Stimulated activated effector memory CD8-positive, alpha-beta T cell treated with anti-CD3 and anti-CD28 coated beads, Interleukin-12 subunit alpha, Interleukin-12 subunit beta, amount 100 ng/mL, for 72 hours (primary cell): Measurements from ENCODE around the gene TMEM182.
A peak's percentile ranks its signal among the peaks of the same experiment; 100 is the strongest.

ENCODE experiments used
- ATAC-seq: fragments of 150-1000 bp; cut with Tn5 transposase; 2 replicates; pipeline ENCODE4 v1.10.0; 2021
- DNase-seq, 2 donors: peaks; one replicate each; pipeline ENCODE4 v3.0.0; 2021 to 2022; ENCODE audit warnings: low spot score in 2 of 2
- H3K27ac Mint-ChIP-seq: one replicate; pipeline ENCODE4 v1.8.0; 2022; ENCODE audit warnings: mild to moderate bottlenecking, mixed read lengths
- H3K36me3 Mint-ChIP-seq: one replicate; pipeline ENCODE4 v1.8.0; 2022; ENCODE audit warnings: mild to moderate bottlenecking, mixed read lengths
- H3K4me1 Mint-ChIP-seq: one replicate; pipeline ENCODE4 v1.8.0; 2022; ENCODE audit warnings: mixed read lengths
- H3K4me3 Mint-ChIP-seq: one replicate; pipeline ENCODE4 v1.8.0; 2022; ENCODE audit warnings: mild to moderate bottlenecking, mixed read lengths
- H3K9me3 Mint-ChIP-seq: one replicate; pipeline ENCODE4 v1.8.0; 2022; ENCODE audit warnings: mixed read lengths

The TMEM182 gene

GRCh38 chr2:102753563-102754159 lies 8.2 kb upstream of the TMEM182 start:
- ATAC-seq (no peak), DNase-seq (no peak)
- no peak overlapping the region for H3K27ac Mint-ChIP-seq
- H3K36me3 Mint-ChIP-seq, result no peaks in the 10 kb centered on the region
- no peak overlapping the region for H3K4me3 Mint-ChIP-seq
- no peaks in the 10 kb centered on the region for H3K4me1 Mint-ChIP-seq
- H3K9me3 Mint-ChIP-seq, result no peaks in the 10 kb centered on the region

- no peak for DNase-seq
- Mint-ChIP-seq H3K4me3 (no peak overlapping the region), H3K27ac (no peak overlapping the region), H3K9me3 (no peaks in the 10 kb centered on the region), H3K4me1 (no peaks in the 10 kb centered on the region), H3K36me3 (no peaks in the 10 kb centered on the region)
- no peak for ATAC-seq
Observed at GRCh38 chr2:102754456-102755145, 7.2 kb upstream of the TMEM182 start.

GRCh38 chr2:102755284-102755683 lies 6.5 kb upstream of the TMEM182 start:
- ATAC-seq, result no peak
- no peaks in the 10 kb centered on the region for H3K36me3 Mint-ChIP-seq

GRCh38 chr2:102758439-102758838 lies 3.4 kb upstream of the TMEM182 start:
- no peak for ATAC-seq
- Mint-ChIP-seq H3K4me3 (no peak overlapping the region), H3K27ac (no peak overlapping the region), H3K9me3 (no peaks in the 10 kb centered on the region), H3K4me1 (no peaks in the 10 kb centered on the region), H3K36me3 (no peaks in the 10 kb centered on the region)
- no peak for DNase-seq

More at GRCh38 chr2:102755284-102755683, 6.5 kb upstream of the TMEM182 start:
- DNase-seq, result no peak
- no peaks in the 10 kb centered on the region for H3K4me1 Mint-ChIP-seq
- no peak overlapping the region for H3K27ac Mint-ChIP-seq
- H3K9me3 Mint-ChIP-seq, result no peaks in the 10 kb centered on the region
- H3K4me3 Mint-ChIP-seq, result no peak overlapping the region

GRCh38 chr2:102764083-102764482 lies 2.3 kb downstream of the TMEM182 start:
- ATAC-seq (no peak), DNase-seq (no peak)
- Mint-ChIP-seq H3K27ac (no peak overlapping the region), H3K4me3 (no peak overlapping the region), H3K9me3 (no peaks in the 10 kb centered on the region), H3K36me3 (no peaks in the 10 kb centered on the region), H3K4me1 (no peaks in the 10 kb centered on the region)

- Mint-ChIP-seq H3K9me3 (no peaks in the 10 kb centered on the region), H3K4me3 (no peak overlapping the region), H3K4me1 (no peaks in the 10 kb centered on the region), H3K27ac (no peak overlapping the region), H3K36me3 (no peaks in the 10 kb centered on the region)
- no peak for DNase-seq
- ATAC-seq, result no peak
Observed at GRCh38 chr2:102765061-102765460, 3.2 kb downstream of the TMEM182 start.

DNA sequence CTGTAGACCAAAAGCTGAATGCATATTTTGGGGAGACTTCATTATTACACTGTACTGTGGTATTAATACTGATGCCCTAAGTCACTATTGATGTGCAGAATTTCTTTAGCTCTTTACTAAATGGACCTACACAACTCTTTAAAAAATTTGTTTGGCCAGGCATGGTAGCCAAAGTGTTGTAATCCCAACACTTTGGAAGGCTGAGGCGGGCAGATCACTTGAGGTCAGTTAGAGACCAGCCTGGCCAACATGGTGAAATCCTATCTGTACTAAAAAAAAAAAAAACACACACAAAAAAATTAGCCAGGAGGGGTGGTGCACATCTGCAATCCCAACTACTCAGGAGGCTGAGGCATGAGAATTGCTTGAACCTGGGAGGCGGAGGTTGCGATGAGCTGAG lies 6.4 kb downstream of the TMEM182 start:
- Mint-ChIP-seq H3K4me3 (no peak overlapping the region), H3K4me1 (no peaks in the 10 kb centered on the region), H3K27ac (no peak overlapping the region), H3K9me3 (no peaks in the 10 kb centered on the region), H3K36me3 (no peaks in the 10 kb centered on the region)
- ATAC-seq, result no peak
- no peak for DNase-seq

- no peak overlapping the region for H3K4me3 Mint-ChIP-seq
- H3K27ac Mint-ChIP-seq, result no peak overlapping the region
- no peak for DNase-seq
- no peak for ATAC-seq
- no peaks in the 10 kb centered on the region for H3K9me3 Mint-ChIP-seq
- no peaks in the 10 kb centered on the region for H3K36me3 Mint-ChIP-seq
- no peaks in the 10 kb centered on the region for H3K4me1 Mint-ChIP-seq
Observed at GRCh38 chr2:102768892-102769291, 7.1 kb downstream of the TMEM182 start.

DNA sequence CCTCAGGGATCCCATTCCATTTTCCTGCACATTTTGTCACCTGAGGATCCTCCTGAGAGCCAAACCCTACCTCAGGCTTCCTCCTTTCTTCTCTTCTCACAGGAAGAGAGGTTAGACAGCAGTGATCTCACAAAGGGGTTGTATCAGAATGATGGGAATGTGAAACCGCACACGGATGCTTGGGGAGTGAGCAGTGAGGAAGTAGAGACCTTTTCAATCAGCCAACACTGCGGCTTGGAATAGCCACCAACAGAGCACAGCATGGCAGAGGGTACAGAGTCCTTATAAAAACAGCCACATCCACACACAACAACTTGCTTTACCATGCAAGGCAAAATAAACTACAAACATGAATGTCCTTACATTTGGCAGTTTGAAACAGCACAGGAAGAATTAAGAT lies 8.7 kb downstream of the TMEM182 start:
- Mint-ChIP-seq H3K27ac (no peak overlapping the region), H3K36me3 (no peaks in the 10 kb centered on the region), H3K9me3 (no peaks in the 10 kb centered on the region), H3K4me1 (no peaks in the 10 kb centered on the region), H3K4me3 (no peak overlapping the region)
- no peak for DNase-seq
- no peak for ATAC-seq

- Mint-ChIP-seq H3K4me1 (no peaks in the 10 kb centered on the region), H3K9me3 (no peaks in the 10 kb centered on the region), H3K4me3 (no peak overlapping the region), H3K27ac (no peak overlapping the region), H3K36me3 (no peaks in the 10 kb centered on the region)
- ATAC-seq, result no peak
- DNase-seq, result no peak
Observed at GRCh38 chr2:102771114-102771513, 9.3 kb downstream of the TMEM182 start.

DNA sequence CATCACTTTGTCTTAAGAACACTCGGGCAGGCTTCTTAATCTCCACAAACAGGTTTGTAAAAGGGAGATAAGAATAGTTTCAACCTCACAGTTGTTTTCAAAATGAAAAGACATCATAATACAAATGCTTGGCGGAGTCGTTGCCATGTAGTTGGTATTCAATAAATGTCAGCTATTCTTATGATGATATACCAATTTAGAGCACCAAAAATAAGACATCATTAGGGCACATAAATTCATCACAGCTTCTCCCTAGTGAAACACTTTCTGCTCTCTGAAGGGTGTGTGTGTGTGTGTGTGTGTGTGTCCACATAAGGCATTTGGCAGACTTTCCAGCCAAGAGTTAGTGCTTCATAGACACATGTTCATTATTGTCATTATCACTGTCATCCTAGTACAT lies 10.8 kb downstream of the TMEM182 start:
- Mint-ChIP-seq H3K4me1 (no peaks in the 10 kb centered on the region), H3K36me3 (no peaks in the 10 kb centered on the region), H3K27ac (no peak overlapping the region), H3K9me3 (no peaks in the 10 kb centered on the region), H3K4me3 (no peak overlapping the region)
- ATAC-seq (no peak), DNase-seq (no peak)

GRCh38 chr2:102773149-102773705 lies 11.4 kb downstream of the TMEM182 start:
- H3K27ac Mint-ChIP-seq, result no peak overlapping the region
- H3K4me3 Mint-ChIP-seq, result no peak overlapping the region
- no peaks in the 10 kb centered on the region for H3K9me3 Mint-ChIP-seq
- no peaks in the 10 kb centered on the region for H3K36me3 Mint-ChIP-seq
- H3K4me1 Mint-ChIP-seq, result no peaks in the 10 kb centered on the region
- ATAC-seq, result no peak
- no peak for DNase-seq

GRCh38 chr2:102778260-102778659 lies 16.4 kb downstream of the TMEM182 start:
- DNase-seq, result no peak
- Mint-ChIP-seq H3K4me3 (no peak overlapping the region), H3K36me3 (no peaks in the 10 kb centered on the region), H3K9me3 (no peaks in the 10 kb centered on the region), H3K27ac (no peak overlapping the region), H3K4me1 (peaks cover 7% of the 10 kb centered on the region)
- no peak for ATAC-seq

- Mint-ChIP-seq H3K27ac (no peak overlapping the region), H3K9me3 (no peaks in the 10 kb centered on the region), H3K4me1 (peaks cover 7% of the 10 kb centered on the region), H3K4me3 (no peak overlapping the region), H3K36me3 (no peaks in the 10 kb centered on the region)
- no peak for DNase-seq
- peak; percentile 71 for ATAC-seq
Observed at GRCh38 chr2:102780467-102780866, 18.6 kb downstream of the TMEM182 start.

GRCh38 chr2:102782187-102782586 lies 20.4 kb downstream of the TMEM182 start:
- H3K4me3 Mint-ChIP-seq, result no peak overlapping the region
- no peaks in the 10 kb centered on the region for H3K9me3 Mint-ChIP-seq
- H3K4me1 Mint-ChIP-seq, result peaks cover 7% of the 10 kb centered on the region
- no peak overlapping the region for H3K27ac Mint-ChIP-seq
- ATAC-seq (no peak), DNase-seq (no peak)
- H3K36me3 Mint-ChIP-seq, result no peaks in the 10 kb centered on the region

DNA sequence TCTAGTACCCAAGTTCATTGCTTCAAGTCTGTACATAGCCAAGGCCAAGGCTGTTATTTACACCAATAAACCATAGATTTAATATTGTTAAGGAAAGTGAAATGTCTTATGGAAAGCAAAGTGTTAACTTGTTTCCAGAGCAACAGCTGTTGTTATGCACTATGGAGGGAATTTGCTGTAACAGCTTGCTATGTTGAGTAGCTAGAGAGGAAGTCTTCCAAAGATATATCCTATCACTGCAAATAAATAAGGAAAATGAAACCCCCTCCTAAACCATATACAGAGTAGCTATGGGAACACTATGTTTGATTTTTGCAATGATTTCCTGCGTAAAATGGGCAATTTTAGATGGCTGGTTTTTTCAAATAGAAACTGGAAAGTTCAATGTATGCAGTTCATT lies 21.1 kb downstream of the TMEM182 start:
- Mint-ChIP-seq H3K36me3 (no peaks in the 10 kb centered on the region), H3K4me3 (no peak overlapping the region), H3K4me1 (peaks cover 7% of the 10 kb centered on the region), H3K27ac (no peak overlapping the region), H3K9me3 (no peaks in the 10 kb centered on the region)
- ATAC-seq, result no peak
- no peak for DNase-seq
